ENCODE data around the gene VPS13D.

The VPS13D gene

DNA sequence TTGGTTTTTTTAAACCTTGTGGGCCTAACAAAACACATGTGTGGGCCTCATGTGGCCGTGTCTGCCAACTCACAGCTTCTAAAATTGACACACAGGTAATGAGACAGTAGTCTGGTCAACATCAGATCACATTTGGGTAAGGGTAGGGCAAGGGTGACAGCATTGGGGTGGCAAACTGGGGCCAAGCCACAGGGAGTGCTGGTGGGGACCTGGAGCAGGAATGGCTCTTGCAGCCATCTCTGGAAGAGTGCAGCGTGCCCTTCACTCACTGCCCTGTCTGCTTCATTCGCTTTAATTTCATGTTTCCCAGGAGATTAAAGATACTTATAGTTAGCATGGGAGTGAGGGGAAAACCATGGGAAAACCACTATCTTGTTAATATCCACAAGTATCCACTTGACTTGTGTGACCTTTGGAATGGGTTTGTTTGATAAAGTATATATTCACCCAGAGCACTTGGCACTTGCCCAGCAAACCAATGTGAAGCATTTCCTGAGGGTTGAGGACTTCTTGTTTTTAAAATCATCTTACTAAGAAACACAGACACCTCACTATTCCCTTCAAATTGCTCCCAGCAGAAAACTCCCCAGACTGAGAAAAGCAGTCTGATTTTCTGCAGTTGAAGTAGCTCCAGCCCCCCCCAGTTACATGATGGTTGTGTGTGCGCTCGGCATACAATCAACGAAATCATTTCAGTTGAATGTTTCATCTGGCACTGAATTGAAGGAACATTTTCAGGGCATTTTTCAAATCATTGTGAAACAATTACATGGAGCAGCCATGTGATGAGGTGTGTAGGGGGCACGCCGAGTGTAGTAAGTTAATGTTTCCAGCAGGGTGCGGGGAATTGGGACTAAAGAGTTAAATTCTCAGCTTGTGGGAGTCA lies 175.7 kb downstream of the VPS13D start:
- DNase-seq (ENCODE audit: low read depth in 2 of 2) = no peak

DNA sequence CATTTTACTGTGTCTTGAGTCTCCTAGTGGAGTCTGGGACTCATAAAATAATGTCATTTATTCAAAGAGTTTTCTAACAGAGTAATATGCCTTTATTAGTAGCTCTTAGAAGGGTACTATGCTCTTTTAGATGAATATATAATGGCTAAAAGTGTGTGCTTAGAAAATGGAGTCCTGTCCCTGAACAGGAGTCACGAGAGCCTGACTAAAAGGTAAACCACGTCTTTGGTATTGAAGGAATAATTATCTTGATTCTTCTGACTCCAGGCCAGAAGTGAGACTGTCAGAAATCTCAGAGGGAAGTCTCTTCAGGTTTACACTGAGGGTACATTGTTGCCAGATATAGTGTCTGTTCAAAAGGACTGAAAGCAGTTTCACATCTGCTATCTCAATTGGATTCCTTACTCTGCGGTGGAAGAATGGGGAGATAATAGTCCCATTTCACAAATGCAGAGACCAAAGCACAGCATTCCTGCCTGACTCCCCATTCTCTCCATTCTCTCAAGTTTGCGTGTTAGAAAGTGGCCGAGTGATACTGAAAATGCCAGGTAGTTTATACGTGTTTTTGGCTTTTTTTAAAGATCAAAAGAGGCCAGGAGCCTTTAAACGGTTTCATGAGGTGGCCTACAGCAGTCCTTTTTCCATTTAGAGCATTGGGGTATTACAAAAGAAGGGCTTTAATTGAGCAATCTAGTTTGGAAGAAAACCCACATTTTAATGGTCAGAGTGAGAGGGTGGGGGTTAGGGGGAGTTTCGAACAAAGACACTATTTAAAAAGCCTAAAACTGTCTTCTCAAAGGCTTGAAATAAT lies 176.6 kb downstream of the VPS13D start:
- no peak for DNase-seq (ENCODE audit: low read depth in 2 of 2)

DNA sequence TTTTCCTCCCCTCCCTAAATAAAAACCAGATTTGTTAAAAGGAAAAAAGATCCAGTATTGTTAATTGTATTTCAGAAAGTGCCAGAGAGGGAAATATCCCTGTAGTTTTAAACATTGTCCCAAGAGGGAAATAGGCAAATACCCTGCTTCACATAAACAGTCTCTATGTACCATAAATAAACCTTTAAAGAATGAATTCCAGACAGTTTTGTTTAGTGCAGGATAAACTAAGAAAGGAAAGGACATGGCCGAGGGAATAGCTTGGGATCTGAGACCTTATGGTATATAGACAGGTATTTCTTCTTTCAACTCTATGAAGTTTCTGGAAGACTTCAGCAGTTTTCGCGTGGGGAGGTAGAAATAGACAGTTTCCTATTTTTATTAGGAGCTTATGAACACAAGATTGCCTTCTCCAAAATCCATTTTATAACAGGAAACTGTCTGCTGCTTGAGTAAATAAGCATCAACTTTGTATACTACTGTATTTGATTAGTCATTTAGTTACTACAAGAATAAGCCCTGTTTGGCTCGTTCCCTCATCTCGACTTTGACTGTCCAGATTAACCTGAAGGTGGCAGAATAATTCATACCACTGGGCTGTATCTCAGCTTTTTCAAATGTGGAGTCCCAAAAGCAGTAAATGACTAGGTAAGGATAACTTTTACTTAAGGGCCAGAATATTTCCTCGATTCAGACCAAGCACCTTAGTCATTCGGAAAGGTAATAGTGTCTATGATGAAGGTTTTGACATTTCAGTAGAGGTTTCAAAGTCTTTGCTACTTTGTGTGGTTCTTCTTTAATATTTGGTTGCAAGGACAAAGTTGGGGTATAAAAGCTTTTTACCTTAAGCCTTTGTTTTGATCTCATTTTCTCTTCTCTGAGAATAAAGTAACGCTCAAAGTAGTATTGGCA lies 177.5 kb downstream of the VPS13D start:
- DNase-seq (ENCODE audit: low read depth in 2 of 2) = peak in 1 of 2 donors; percentile 5

DNA sequence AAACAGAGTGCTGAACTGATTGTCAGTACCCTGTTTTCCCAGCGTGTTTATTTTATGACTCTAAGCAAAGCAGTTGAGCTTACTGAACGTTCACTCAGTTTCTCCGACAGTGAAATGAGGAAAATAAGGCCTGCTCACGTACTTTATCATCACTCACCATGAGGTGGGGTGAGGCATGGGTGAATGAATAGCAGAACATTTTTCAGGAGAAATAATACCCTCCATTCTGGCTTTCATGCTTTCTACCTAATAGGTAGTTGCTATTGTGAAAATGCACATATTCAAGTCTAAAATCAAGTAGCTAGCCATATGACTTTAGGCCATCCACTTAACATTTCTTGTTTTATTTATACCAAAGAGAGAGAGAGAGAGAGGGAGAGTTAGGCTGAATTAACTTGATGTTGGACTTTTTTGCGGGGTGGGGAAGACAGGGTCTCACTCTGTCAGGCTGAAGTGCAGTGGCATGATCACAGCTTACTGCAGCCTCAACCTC lies 178.2 kb downstream of the VPS13D start:
- DNase-seq (ENCODE audit: low read depth in 2 of 2) = no peak

DNA sequence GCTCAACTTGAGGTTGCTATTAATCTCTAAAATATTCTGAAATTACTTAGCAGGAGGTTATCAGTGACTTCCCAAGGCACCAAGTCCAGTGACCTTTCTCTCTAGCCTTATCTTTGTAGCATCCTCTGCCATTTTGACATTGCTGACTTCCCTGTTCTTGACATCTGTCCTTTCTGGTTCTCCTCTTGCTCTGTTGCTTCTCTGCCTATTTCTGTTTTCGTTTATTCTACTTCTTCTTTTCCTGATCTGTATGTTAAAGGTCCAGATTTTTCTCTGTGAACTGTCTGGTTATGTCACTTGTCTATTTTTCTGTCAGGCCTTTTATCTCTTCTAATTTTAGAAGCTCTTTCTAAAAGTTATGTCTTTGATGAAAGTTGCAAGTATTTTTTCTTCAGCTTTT lies 178.8 kb downstream of the VPS13D start:
- DNase-seq (ENCODE audit: low read depth in 2 of 2) = no peak

DNA sequence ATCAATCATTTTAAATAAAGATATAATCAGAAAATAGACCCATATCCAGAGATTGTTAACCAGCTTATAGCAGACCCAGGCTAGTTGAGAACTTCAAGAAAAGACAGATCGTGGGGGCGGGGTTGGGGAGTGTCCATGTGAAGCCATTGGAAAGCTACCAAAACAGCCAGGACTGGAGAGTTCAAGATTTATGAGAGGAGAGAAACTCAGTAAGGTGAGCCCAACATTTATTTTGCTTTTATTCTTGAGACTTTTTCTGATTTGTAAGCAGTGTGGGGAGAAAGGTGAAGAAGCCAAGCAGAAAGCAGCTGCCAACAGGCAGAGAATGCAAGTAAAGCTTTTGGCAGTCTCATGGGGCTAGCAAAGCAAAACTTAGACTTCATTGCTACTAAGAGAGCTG lies 179.9 kb downstream of the VPS13D start:
- DNase-seq (ENCODE audit: low read depth in 2 of 2) = no peak

DNA sequence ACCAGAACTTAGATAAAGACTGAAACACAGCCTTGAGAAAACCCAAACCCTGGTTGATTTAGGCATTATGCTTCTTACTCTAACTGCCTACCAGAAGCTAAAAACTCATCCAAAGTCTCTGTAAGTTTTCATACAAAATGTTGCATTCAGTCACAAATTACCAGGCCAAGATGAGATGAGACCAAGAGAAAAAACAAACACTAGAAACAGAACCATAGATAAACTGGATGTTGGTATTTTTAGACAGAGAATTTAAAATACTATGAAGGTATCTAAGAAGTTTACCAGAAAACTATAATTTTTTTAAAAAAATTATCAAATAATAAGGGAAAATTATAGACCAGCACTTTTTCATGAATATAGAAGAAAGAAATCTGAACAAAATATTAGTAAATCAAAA lies 180.5 kb downstream of the VPS13D start:
- DNase-seq (ENCODE audit: low read depth in 2 of 2) = no peak

DNA sequence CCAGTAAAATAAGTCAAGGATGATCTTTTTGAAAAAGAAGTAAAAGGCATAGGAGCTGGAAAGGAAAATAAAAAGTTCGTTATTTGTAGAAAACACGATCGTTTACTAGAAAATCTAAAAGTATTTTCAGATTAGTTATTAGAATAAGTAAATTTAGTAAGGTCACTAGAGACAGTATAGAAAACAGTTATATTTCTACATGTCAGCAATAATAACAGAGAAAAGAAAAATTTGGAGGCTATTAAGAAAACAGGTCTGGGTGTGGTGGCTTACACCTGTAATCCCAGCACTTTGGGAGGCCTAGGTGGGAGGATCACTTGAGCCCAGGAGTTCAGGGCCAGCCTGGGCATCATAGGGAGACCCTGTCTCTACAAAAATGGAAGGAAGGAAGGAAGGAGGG lies 181.3 kb downstream of the VPS13D start:
- no peak for DNase-seq (ENCODE audit: low read depth in 2 of 2)

DNA sequence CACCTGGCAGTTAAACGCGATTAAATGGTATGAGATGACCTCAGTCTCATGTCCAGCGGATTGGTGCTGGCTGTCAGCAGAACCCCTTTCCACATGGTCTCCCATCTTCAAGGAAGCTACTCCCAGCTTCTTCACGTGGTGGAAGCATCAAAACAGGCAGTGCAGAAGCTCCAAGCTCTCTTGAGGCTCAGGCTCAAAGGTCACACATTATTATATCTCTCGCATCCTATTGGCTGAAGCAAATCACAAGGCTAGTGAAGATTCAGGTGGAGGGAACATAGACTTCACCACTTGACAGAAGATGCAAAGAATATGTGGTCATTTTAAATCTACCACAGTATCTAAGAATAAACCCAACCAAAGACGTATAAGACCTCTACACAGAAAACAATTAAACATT lies 181.9 kb downstream of the VPS13D start:
- no peak for DNase-seq (ENCODE audit: low read depth in 2 of 2)

DNA sequence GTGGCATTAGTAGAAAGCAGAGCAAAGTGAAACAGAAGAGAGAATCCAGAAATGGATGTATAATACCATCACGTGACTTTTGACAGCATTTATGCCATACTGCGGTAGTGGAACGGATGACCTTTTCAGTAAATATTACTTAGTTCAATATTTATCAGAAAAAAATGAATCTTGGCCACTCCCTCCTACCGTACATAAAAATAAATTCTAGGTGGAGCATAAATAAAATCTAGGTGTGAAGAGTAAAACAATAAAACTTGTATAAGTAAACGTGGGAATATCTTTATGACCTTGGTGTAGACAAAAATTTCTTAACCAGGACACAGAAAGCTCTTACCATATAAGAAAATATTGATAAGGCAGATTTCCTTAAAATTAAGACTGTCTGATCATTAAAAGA lies 182.6 kb downstream of the VPS13D start:
- no peak for DNase-seq (ENCODE audit: low read depth in 2 of 2)

DNA sequence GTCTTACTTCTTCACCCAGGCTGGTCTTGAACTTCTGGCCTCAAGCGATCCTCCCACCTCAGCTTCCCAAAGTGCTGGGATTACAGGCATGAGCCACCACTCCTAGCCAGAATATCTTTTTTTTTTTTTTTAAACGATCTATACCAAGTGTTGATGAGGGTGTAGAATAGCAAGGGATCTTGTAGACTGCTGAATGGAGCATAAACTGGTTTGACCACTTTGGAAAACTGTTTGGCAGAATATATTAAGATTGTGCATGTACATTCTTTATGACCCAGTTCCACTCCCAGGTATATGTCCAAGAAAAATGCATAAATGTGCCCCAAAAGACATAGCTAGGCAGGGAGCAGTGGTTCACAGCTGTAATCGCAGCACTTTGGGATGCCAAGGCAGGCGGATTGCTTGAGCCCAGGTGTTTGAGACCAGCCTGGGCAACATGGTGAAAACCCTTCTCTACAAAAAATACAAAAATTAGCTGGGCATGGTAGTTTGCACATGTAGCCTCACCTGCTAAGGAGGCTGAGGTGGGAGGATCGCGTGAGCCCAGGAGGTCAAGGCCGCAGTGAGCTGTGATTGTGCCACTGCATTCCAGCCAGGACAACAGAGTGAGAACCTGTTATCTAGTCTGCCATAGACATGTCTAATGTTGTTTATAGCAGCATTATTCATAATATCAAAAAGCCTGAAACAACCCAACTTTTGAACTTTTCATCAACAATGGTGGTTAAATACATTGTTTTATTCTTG lies 184.0 kb downstream of the VPS13D start:
- DNase-seq (ENCODE audit: low read depth in 2 of 2) = no peak

DNA sequence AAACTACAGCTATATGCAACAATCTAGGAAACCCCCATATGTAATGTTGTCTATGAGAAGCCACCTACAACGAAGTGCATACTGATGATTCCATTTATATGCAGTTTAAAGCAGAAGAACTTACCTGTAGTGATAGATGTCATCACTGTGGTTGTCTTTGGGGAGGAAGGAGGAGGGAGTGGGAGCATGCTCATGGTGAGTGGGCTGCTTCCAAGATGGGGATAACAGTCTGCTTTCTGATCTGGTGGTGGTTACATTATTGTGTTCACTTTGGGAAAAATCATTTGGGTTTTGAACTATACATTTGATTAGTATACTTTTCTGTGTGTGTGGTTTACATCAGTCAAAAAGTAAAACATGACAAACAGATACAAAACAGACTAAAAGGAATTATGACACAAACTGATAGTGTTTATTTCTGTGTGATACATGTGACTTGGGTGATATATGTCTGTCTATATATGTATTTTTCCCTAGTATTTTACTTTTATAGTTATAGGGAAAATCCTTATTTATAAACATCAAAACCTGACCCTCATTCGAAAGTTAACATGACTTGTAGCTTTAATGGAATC lies 184.7 kb downstream of the VPS13D start:
- DNase-seq (ENCODE audit: low read depth in 2 of 2) = no peak

DNA sequence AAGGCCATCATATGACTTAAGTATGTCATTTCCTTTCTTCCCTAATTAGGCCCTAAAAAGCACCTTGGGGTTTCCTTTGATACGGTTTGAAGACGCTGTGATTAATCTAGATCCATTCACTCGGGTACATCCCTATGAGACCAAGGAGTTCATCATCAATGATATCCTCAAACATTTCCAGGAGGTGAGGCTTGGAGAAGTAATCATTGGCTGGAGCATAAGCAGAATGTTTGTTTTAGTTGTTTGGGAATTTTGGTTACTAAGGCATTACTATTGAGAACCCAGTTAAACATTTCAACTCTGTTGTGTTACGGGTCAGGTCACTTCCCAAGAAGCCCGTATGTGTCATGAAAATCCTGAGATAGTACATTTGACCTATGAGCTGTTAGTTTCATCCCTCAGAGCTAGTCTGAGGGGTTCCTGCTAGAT lies 185.2 kb downstream of the VPS13D start:
- DNase-seq (ENCODE audit: low read depth in 2 of 2) = no peak

DNA sequence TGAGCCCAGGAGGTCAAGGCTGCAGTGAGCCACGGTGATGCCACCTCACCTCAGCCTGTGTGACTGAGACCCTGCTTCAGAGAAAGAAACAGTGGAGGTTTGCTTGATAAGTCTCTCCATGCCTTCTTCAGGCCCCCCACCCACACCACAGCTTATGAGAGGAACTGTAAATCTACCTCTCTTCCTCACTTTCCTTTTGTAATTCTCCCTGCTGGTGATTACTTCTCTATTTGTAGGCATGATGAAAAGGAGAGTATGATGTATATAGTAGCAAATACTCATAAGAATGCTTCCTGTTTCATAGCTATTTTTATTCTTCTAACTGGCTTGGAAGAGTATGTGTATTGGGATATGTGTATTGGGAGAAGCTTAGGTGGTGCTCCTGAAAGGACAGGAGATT lies 186.3 kb downstream of the VPS13D start:
- DNase-seq (ENCODE audit: low read depth in 2 of 2) = no peak

DNA sequence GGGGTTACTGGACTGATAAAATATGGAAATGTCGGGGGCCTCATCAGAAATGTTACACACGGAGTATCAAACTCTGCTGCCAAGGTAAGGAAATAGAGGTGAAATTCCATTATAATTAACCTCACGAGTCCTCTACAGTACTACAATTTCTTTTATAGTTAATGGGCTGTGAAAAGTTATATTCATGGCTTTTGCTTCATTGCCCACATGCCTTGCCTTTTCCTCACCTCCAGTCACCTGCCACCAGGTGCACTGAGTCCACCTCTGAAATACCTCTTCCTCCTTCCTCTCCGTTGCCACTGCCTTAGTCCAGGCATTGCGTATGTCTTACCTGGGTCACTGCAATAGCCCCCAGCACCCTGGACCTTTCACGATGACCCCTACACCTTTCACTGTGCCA lies 186.9 kb downstream of the VPS13D start:
- no peak for DNase-seq (ENCODE audit: low read depth in 2 of 2)

DNA sequence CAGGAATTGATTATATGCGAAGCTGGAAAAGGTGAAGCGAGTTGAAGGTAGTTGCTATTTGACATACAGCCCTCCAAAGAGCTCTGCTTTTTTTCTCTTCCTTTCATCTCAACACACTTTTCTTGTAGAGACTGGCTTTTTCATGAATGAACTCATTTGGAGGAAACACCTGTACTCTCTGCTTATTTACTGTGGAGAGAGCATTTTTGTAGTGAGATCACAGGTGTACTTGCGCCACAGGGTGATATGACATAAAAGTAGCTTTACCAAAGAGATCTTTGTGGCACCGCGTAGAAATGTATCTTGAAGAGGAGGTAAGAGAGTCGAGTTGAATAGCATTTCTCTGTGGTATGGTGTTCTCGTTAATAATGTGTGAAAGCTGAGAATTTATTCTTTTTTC lies 187.6 kb downstream of the VPS13D start:
- no peak for DNase-seq (ENCODE audit: low read depth in 2 of 2)

DNA sequence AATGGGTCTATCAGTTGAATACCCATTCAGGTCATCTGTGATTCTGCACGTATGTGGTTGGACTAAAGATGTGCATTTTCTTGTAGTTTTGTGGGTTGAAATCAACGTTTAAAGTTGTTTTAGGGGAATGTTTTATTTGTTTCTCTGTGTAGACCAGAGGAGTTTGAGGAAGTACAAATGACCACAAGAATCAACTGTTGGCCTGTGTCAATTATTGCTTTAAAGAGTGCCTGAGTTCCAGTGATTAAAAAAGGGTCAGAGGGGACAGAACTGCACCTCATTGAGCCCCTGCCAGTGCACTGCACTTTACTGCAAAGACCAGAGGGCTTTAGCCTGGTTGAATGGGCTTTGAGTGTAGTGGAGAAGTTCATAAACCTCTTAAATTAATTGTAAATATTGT lies 190.3 kb downstream of the VPS13D start:
- DNase-seq (ENCODE audit: low read depth in 2 of 2) = no peak

DNA sequence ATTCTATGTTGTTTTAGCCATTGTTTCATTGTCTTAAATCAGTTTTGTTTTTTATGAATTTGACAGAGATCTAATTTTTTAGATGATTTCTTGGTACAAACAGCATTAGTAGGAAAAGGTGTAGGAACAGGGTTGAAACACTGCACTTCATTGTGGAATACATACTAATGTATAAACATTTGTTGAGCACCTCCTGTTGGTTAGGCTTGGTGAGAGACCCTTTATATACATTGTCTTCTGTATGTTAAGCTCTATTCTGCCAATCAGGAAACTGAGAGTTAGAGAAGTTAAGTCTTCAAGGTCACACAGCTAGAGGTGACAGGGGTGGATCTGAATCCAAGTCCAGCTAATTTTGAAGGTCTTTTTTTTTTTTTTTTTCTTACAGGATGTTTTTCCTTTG lies 192.7 kb downstream of the VPS13D start:
- no peak for DNase-seq (ENCODE audit: low read depth in 2 of 2)

DNA sequence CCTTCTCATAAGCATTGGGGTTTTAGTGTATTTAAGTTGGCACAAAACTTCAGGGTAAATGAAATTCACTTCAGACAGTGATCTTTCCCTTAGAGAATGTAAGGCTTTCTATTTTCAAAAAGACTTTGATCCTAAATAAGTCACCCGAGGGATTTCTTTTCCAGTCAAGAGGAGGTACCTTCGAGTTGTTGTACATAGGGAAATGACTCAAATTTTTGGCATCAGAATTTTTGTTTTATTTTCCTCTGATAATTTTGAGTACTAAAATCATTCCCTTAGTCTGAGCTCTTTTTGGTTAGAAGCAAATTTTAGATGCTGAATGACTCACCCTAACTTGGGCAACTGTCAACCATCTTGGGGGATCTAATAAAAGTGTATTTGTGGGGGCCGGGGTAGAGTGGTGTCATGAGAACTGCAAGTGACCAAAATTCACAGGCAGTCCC lies 194.3 kb downstream of the VPS13D start:
- DNase-seq (ENCODE audit: low read depth in 2 of 2) = no peak

DNA sequence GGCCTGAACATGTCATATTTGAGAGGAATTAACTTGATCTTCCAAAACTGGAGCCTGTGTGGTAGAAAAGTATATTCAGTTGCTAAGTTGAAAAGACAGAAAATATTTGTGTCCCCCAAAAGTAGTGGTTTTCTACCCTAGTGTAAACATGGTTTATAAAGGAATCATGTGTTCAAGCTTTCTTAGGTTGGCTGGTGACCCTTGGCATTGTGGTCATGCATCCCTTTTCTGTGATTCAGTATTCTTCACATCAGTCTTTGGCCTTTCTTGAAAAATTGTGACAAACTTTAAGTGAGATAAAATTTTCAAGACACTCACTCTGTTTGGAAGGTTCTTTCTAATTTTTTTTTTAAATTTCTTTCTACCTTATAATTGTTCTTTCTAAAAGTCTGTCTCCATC lies 195.0 kb downstream of the VPS13D start:
- DNase-seq (ENCODE audit: low read depth in 2 of 2) = no peak

DNA sequence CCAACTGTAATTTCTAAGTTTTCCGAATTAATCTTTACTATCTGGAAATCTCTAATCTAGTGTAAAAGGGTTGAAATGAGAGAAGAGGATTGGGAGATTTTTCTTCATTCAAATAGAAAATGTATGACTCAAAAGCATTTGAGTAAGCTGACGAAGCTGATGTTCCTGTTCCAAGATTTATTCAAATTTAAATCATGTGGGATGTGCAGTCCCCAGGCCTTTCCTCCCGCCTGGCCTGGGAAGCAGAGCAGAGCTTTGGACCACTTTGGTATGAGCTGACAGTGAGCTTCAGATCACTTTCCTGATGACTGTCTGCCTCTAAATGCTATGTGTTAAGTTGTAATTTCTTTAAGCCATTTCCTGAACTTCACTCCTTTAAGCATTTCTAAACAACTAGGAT lies 196.2 kb downstream of the VPS13D start:
- DNase-seq (ENCODE audit: low read depth in 2 of 2) = no peak

Data from activated CD8-positive, alpha-beta memory T cell treated with anti-CD3 and anti-CD28 coated beads for 4 hours (primary cell).